Subcutaneous adipose tissue (tissue), 4 donors: ENCODE measurements around the gene EMILIN1. TPM values are rescaled to one million over a fixed set of nuclear protein-coding genes. Genes with fewer than 3 reads are reported as not detected.

Source experiments
- total RNA-seq, 4 donors: library from RNA; depleted of rRNA; stranded (reverse); fragments of >200 nt; gene quantifications; one replicate each; pipeline ENCODE4 v1.1.0, GENCODE V29; 2016
- TF ChIP-seq, protein P1 (sequence below): fragments of 450-650 bp; IDR thresholded peaks from one replicate; pipeline ENCODE4 v1.5.1; 2016; ENCODE audit warnings: low read depth, mild to moderate bottlenecking, control low read depth, antibody characterized with exemption, moderate library complexity

EMILIN1 gene
- total RNA-seq, 4 donors from 2014 or later, result 21.0 to 51.6 (median 33.5) TPM

DNA sequence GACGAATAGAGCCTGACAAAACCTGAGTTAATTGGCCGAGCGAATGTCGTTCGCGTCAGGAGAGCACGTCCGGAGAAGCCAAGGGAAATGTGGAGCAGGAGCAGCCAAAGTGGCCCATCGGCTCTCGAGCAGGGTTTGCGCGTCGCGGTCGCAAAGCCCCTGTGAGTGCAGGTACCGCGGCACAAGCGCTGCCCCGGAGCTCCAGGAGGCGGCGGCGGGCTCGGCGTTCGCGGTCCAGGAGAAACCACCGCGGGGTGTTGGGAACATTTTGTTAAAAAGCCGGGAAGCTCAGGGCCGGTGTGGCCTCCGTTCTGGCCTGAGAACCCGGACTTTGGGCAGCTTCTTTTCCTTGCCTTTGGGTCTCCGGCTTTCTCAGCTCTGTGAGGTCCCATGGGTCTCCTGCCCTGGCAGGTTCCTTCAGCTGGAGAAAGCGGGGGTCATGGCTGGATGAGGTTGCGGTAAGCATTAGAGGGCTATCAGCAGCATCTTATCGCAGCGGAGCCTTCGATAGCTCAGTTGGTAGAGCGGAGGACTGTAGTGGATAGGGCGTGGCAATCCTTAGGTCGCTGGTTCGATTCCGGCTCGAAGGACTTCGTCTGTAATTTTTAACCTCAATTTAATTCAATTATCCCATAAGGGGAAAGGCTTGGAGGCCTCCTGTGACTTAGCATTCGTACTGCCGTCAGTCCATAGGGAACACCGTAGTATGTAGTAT, 28.0 kb upstream of the EMILIN1 start:
- TF ChIP-seq, protein P1, sequence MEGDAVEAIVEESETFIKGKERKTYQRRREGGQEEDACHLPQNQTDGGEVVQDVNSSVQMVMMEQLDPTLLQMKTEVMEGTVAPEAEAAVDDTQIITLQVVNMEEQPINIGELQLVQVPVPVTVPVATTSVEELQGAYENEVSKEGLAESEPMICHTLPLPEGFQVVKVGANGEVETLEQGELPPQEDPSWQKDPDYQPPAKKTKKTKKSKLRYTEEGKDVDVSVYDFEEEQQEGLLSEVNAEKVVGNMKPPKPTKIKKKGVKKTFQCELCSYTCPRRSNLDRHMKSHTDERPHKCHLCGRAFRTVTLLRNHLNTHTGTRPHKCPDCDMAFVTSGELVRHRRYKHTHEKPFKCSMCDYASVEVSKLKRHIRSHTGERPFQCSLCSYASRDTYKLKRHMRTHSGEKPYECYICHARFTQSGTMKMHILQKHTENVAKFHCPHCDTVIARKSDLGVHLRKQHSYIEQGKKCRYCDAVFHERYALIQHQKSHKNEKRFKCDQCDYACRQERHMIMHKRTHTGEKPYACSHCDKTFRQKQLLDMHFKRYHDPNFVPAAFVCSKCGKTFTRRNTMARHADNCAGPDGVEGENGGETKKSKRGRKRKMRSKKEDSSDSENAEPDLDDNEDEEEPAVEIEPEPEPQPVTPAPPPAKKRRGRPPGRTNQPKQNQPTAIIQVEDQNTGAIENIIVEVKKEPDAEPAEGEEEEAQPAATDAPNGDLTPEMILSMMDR, result no peak

DNA sequence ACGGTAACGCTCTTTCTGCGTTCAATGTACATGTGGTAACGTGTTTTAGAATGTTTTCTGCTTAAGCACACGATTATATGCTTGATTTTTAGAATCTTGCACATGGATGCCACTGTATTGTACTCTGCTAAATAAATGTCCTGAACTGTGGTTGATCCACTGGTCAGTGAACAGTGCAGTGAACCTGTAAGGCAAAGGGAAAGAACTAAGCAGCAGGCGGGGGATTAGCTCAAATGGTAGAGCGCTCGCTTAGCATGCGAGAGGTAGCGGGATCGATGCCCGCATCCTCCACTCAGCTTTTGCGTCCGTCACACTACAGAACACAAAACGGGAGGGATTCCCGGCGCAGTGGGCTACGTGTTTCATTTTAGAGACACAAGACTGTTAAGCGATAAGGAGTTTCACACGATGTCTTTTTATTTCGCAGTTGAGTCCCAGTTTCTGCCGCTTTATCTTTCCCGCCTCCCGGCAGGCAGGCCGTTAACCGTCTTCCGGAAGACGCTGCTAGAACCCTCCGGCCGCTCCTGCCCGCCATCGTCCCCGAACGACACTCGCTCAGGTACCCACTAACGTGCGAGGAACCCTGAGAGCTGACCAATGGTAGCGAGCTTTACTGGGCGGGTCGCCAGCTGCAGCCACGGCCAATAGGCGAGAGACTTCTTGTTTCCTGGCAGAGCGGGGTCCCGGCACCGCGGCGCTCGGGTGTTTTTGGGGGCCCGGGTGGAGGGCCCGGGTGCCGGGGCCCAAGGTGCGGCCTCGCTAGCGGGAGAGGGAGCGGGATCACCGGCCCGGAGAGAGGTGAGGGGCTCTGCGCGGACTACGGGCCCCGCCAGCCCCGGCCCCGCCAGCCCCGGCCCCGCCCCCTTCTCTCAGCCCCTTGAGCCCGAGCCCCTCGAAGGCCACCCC, 27.2 kb upstream of the EMILIN1 start, which contains the start of gene AGBL5:
Gene AGBL5 (plus strand): TSS at position 673 of the 906 bp plus-strand sequence. CDS start 1,291 bp downstream, outside the sequence.
- TF ChIP-seq, protein P1, result no peak

DNA sequence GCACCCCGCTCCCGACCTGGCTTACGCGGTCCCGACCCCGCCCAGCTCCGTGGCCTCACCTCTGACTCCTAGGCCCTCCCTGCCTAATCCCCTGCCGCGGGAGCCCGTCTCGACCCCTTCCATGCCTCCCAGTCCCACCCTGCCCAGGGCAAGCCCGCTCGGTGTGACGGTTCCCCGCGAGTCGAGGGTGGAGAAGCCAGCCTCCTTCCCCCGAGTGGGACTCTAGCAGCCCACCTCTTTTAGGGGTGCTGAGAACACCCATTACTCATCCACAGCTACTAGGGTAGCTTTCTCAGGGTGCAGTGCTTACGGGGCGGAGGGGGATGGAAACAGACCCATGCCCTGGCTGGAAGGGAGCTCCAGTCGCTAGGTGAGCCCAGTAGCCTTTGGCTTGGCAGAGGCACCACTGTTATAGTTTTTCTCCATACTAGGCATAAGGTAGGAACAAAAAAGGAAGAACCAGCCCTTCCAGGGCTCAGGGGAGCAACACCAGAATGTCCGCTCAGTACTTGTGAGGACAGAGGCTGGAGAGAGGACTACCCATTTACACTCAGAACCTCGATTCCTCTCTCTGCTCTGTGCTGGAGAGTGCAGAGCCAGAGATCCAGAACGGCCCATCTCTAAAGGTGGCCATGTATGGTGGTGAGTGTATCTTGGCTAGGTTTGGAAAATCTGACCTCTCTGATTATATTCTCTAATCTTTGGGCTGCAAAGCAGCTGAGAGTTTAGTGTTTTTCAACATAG, 26.3 kb upstream of the EMILIN1 start:
- TF ChIP-seq, protein P1, result no peak

DNA sequence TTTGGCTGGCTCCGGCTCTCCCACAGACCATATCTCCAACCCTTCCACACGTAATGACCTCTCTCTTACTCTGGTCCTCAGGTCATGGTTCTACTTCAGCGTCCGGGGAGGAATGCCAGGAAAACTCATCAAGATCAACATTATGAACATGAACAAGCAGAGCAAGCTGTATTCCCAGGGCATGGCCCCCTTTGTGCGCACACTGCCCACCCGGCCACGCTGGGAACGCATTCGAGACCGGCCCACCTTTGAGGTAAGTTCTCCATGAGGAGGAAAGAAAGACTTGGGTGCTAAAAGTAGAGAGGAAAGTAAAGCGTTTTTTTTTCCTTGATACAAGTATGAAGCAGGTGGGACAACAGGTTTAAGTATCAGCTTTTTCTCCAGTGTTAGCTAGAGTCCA, 25.1 kb upstream of the EMILIN1 start:
- TF ChIP-seq, protein P1, result no peak

DNA sequence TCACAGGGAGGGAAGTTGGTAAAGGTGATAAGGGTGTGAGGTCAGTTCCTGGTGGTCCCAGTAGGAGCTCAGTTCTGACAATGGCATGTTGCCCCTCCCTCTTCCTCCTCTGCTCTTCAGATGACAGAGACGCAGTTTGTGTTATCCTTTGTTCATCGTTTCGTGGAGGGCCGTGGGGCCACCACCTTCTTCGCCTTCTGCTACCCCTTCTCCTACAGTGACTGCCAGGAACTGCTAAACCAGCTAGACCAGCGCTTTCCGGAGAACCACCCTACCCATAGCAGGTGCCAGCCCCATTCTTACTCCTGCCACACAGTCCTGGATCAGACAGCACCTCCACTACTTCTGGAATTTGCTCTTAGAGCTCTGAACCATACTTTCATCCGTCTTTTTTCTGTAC, 24.6 kb upstream of the EMILIN1 start:
- TF ChIP-seq, protein P1, result no peak

DNA sequence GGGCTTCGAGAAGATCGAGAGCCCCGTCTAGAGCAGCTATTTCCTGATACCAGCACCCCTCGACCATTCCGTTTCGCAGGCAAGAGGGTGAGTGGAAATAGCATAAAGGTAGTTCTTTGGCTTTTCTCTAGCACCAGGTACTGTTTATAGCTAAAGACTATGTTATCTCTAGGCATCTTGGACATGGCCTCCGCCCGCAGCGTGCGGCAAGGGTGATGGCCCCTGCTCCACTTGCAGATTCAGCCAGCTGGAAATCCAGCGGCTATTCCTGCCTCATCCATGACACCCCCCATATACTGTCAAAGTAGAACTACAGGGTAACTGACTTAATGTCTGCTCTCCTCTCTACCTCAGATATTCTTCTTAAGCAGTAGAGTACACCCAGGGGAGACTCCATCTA, 23.7 kb upstream of the EMILIN1 start:
- TF ChIP-seq, protein P1, result no peak
